Measurements from ENCODE around the gene NOP58.
"Not testable (repeated sequence)": the region's sequence is repeated elsewhere in the genome, so short reads cannot be mapped to it uniquely, and the experiment has no call there.

Gene NOP58

GRCh38 chr2:202265467-202266277 is at the start of gene NOP58:
TSS of gene NOP58 (plus strand) at chr2:202265763. CDS start at chr2:202265942, 179 bp downstream.
- in situ Hi-C loops (cut with MboI; ENCODE audit: low sequenced_read_pairs, unreplicated experiment): no loop called here
- no peak for TF ChIP-seq CTCF (IDR thresholded peaks at IDR 0.05; ENCODE audit: borderline replicate concordance, control extremely low read depth, extremely low read depth, insufficient read depth, missing control alignments)
- DNase-seq (ENCODE audit: low spot score): peak; percentile 93

GRCh38 chr2:202221873-202222272 is 43.7 kb upstream of the NOP58 start:
- in situ Hi-C loops (cut with MboI; ENCODE audit: low sequenced_read_pairs, unreplicated experiment): no loop called here
- no peak for DNase-seq (ENCODE audit: low spot score)
- TF ChIP-seq CTCF (IDR thresholded peaks at IDR 0.05; ENCODE audit: borderline replicate concordance, control extremely low read depth, extremely low read depth, insufficient read depth, missing control alignments): no peak

- TF ChIP-seq CTCF (IDR thresholded peaks at IDR 0.05; ENCODE audit: borderline replicate concordance, control extremely low read depth, extremely low read depth, insufficient read depth, missing control alignments): no peak
- in situ Hi-C loops (cut with MboI; ENCODE audit: low sequenced_read_pairs, unreplicated experiment): no loop called here
- DNase-seq (ENCODE audit: low spot score): peak; percentile 66
Observed at GRCh38 chr2:202237787-202238233, 27.8 kb upstream of the NOP58 start.

- in situ Hi-C loops (cut with MboI; ENCODE audit: low sequenced_read_pairs, unreplicated experiment): no loop called here
Observed at GRCh38 chr2:202238234-202239197, 27.0 kb upstream of the NOP58 start, which contains the start of gene SUMO1. TSS of gene SUMO1 (minus strand) at chr2:202238597. CDS start at chr2:202238451, 146 bp downstream.

GRCh38 chr2:202247710-202248109 is 17.9 kb upstream of the NOP58 start:
- in situ Hi-C loops (cut with MboI; ENCODE audit: low sequenced_read_pairs, unreplicated experiment); DNase-seq (ENCODE audit: low spot score): not testable (repeated sequence)

More at GRCh38 chr2:202238234-202239197, 27.0 kb upstream of the NOP58 start, which contains the start of gene SUMO1:
- peak; percentile 95 for DNase-seq (ENCODE audit: low spot score)
- TF ChIP-seq CTCF (IDR thresholded peaks at IDR 0.05; ENCODE audit: borderline replicate concordance, control extremely low read depth, extremely low read depth, insufficient read depth, missing control alignments): no peak

- TF ChIP-seq CTCF (IDR thresholded peaks at IDR 0.05; ENCODE audit: borderline replicate concordance, control extremely low read depth, extremely low read depth, insufficient read depth, missing control alignments): no peak
- in situ Hi-C loops (cut with MboI; ENCODE audit: low sequenced_read_pairs, unreplicated experiment): no loop called here
- DNase-seq (ENCODE audit: low spot score): no peak
Observed at GRCh38 chr2:202249521-202250253, 15.9 kb upstream of the NOP58 start.
